Bronchial epithelial cell (primary cell): ENCODE results near the gene FGF2. TPM values are rescaled to one million over a fixed set of nuclear protein-coding genes. Genes with fewer than 3 reads are reported as not detected.
A peak's percentile ranks its signal among the peaks of the same experiment; 100 is the strongest.

Source experiments
- DNase-seq: peaks from one replicate; pipeline ENCODE4 v3.0.0-alpha.2; 2010; ENCODE audit warnings: low read depth
- FAIRE-seq: peaks from 2 replicates; lab custom pipeline; 2011; peaks lifted over from hg19 to GRCh38; lab: Jason Lieb, UNC
- H3K27me3 ChIP-seq: 2 replicates; pipeline ENCODE4 v1.5.1; 2011; ENCODE audit warnings: low read length; ENCODE audit not compliant: control insufficient read depth, insufficient read depth
- H3K36me3 ChIP-seq: 2 replicates; pipeline ENCODE4 v1.5.1; 2011; ENCODE audit warnings: low read length; ENCODE audit not compliant: control insufficient read depth, insufficient read depth
- H3K4me3 ChIP-seq: 2 replicates; pipeline ENCODE4 v1.5.1; 2011; ENCODE audit warnings: mild to moderate bottlenecking, low read depth, low read length, control low read depth
- total RNA-seq: library from RNA; depleted of rRNA; stranded (reverse); fragments of >200 nt; gene quantifications from 2 replicates; pipeline ENCODE4 v1.2.1, GENCODE V29; 2014
- TF ChIP-seq, protein P1 (sequence below): IDR thresholded peaks from 2 replicates; pipeline ENCODE4 v1.5.1; 2011; ENCODE audit warnings: mild to moderate bottlenecking, moderate library complexity, low read length, control low read depth, inconsistent platforms; ENCODE audit not compliant: insufficient read depth, severe bottlenecking

Gene FGF2
- total RNA-seq, 1 donor from 2014 or later = 9.2 TPM

DNA sequence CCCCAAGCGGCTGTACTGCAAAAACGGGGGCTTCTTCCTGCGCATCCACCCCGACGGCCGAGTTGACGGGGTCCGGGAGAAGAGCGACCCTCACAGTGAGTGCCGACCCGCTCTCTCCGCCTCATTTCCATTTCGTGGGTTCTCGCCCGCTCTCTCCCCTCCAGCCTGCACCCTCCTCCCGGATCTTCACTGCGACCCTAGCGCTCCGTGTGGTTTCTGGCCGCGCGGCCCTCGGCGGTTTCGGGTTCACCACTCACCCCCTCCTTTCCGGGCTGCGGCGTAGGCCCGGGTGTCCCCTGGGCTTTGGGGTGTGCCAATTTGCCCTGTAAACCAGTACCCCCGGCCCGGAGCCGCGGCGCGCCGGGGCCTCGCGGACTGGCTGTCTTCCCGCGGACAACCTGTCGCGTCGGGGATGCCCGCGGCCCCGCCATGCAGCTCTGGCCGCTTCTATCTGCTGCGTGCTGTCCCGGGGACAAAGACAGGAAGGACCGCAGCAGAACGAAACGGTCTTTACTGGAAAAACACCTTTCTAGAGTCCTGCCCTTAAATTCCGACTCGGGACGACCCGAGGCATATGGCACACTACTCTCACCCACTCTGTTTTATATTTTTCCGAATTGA, 737 bp downstream of the FGF2 start:
- TF ChIP-seq, protein P1, sequence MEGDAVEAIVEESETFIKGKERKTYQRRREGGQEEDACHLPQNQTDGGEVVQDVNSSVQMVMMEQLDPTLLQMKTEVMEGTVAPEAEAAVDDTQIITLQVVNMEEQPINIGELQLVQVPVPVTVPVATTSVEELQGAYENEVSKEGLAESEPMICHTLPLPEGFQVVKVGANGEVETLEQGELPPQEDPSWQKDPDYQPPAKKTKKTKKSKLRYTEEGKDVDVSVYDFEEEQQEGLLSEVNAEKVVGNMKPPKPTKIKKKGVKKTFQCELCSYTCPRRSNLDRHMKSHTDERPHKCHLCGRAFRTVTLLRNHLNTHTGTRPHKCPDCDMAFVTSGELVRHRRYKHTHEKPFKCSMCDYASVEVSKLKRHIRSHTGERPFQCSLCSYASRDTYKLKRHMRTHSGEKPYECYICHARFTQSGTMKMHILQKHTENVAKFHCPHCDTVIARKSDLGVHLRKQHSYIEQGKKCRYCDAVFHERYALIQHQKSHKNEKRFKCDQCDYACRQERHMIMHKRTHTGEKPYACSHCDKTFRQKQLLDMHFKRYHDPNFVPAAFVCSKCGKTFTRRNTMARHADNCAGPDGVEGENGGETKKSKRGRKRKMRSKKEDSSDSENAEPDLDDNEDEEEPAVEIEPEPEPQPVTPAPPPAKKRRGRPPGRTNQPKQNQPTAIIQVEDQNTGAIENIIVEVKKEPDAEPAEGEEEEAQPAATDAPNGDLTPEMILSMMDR = peak; percentile 9
- Histone ChIP-seq H3K36me3 (no peaks in the 10 kb centered on the region), H3K27me3 (no peaks in the 10 kb centered on the region), H3K4me3 (peak overlapping the region; percentile 59)
- FAIRE-seq (no peak), DNase-seq (no peak)

DNA sequence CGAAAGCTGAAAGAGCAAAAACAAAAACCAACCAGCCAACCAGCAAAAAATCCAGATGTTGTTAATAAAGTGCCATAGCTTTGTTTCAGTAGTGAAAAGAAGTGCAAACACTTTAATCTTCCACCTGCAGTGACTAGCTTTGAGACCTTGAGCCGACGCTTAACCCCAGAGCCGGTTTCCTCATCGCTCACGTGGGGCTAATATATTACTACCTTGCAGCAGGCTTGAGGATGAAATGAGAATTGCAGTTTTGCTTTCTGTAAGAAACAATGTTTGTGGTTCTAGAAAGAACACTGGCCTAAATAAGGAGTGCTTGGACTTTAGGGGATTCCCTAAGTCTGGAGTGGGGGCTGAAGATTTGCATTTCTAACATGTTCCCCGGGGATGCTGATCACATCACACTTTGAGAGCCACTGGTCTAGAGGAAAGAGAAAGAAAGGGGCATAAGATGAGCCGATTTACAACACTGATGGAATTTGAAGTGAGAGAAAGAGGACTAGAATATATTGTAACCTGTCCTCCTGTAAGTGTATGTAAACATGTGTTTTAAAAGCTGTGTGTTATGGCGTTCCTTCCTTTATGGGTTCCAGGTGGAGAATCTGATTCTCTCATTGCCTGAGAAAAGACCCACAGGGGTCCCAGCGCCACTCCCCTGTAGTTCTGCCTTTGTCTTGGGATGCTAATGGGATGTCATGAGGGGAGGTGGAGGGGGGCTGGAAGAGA, 1.4 kb downstream of the FGF2 start:
- FAIRE-seq (peak; percentile 76), DNase-seq (peak; percentile 48)
- TF ChIP-seq, protein P1 = no peak
- Histone ChIP-seq H3K27me3 (no peaks in the 10 kb centered on the region), H3K4me3 (peak overlapping the region; percentile 59), H3K36me3 (no peaks in the 10 kb centered on the region)

DNA sequence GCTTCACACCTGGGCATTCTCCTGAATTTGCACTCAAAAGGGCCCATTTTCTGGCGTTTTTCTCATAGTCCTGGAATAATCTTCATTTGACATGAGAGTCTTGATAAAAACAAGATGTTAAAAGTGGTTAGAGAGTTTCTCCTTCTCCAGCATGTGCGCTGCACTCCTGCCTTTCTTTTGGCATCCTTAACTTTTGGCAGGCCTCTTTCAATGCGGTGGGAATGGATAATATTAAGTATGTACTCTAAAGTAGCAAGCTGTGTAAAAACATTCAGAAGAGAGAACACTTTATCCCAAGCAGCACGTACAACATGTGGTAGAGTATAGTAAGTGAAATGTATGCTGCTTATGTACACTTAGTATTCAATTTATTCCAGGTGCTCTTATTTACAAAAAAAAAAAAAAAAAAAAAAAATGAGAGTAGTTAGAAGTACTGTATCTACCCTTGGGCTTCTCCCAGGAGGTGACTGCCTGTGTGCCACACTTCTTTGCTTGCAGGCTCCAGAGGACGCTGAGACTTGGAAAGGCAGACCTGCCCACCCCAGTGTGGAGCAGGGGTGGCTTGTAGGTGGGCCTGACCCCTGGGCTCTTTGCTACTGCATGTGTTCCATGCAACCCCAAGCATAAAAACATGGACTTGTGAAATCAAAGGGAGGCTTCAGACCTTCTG, 3.9 kb downstream of the FGF2 start:
- DNase-seq (no peak), FAIRE-seq (no peak)
- Histone ChIP-seq H3K4me3 (no peak overlapping the region), H3K36me3 (no peaks in the 10 kb centered on the region), H3K27me3 (no peaks in the 10 kb centered on the region)
- TF ChIP-seq, protein P1 = no peak

DNA sequence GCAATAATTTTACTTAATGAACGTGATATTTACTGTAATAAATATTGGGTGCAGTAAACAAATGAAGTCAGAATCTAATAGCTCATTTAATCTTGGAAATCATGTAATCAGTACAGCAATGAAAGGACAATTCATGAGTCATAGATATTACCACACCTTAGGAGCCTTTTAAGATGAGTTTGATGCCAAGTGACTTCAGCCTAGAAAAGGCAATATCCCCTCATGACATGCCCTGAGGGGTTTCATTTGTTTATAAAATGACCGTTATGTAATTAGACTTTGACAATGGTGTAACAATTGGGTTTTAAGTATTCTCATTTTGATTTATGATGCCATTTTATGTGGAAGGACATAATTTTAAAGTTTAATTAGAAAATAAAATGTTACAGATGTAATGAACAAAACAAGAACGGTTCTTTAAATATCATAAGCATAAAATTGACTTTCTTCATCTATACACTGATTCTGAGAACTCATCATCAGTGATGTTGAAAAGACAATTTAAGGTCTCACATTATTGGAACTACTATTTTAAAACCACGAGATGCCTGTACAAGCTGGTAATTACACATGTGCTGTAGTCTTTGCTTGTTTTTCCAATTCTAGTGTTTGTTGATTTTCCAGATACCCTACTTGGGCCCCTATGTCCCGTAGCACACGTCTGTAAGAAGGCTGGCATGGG, 5.0 kb downstream of the FGF2 start:
- Histone ChIP-seq H3K36me3 (no peaks in the 10 kb centered on the region), H3K4me3 (no peak overlapping the region), H3K27me3 (no peaks in the 10 kb centered on the region)
- DNase-seq = peak; percentile 81
- FAIRE-seq = no peak
- TF ChIP-seq, protein P1 = no peak

DNA sequence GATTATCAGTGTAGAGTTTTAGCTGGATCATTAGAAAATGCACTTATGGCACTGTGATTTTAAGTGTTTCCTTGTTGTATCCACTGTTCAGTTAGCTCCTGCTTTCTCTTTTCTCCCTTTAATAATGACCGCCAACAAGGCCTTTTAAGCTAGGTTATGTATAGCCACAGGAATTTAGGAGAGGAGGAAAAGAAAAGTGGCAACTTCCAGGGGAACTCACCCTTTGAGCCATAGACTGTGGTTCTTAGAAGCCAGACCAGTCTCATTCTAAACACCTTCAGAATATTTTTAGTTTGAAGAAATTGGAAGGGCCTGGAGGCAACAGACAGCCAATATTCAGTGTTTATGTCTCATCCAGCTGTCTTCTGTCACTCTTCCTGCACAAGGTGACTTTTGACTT, 6.1 kb downstream of the FGF2 start:
- H3K27me3 ChIP-seq = no peaks in the 10 kb centered on the region
- FAIRE-seq = no peak
- no peak overlapping the region for H3K4me3 ChIP-seq
- DNase-seq = no peak
- TF ChIP-seq, protein P1 = no peak
- no peaks in the 10 kb centered on the region for H3K36me3 ChIP-seq
